ENCODE data around the gene TOPBP1.
"Not testable (repeated sequence)": the region's sequence is repeated elsewhere in the genome, so short reads cannot be mapped to it uniquely, and the experiment has no call there.

TOPBP1 gene

GRCh38 chr3:133568294-133569014 lies 93.3 kb downstream of the TOPBP1 start:
- DNase-seq = no peak

GRCh38 chr3:133563816-133564215 lies 97.9 kb downstream of the TOPBP1 start:
- no peak for DNase-seq

- no peak for DNase-seq
Measured at GRCh38 chr3:133563186-133563591, 98.6 kb downstream of the TOPBP1 start.

- DNase-seq = no peak
Measured at GRCh38 chr3:133562376-133562775, 99.4 kb downstream of the TOPBP1 start.

GRCh38 chr3:133561679-133562078 lies 100.1 kb downstream of the TOPBP1 start:
- no peak for DNase-seq

GRCh38 chr3:133551589-133551988 lies 110.2 kb downstream of the TOPBP1 start:
- not testable (repeated sequence) for DNase-seq
